ENCODE measurements around the gene GABRB2.

The GABRB2 gene

DNA sequence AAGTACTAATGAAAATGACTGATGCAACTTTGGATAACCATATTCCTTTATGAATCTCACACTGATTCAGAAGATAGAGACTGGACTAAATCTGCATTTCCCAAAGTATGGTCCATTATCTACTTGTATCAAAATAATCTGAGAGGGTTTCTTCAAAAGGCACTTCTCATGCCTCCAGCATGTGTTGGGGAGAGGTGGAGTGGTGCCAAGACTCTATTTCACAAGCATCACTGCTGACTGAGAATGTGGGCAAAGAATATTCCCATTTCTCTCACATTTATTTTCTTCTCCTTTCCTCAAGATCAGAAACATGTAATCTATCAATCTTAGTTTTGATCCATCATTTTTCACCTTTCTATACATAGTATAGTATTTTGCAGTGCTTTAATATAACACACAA lies 135.4 kb downstream of the GABRB2 start:
- no peak overlapping the region for H3K4me2 ChIP-seq (ENCODE audit: low read depth, low read length, poor library complexity, severe bottlenecking)
- no peak for TF ChIP-seq EZH2phosphoT487 (conservative IDR thresholded peaks at IDR 0.05; ENCODE audit: low read length)
- TF ChIP-seq, protein P1, sequence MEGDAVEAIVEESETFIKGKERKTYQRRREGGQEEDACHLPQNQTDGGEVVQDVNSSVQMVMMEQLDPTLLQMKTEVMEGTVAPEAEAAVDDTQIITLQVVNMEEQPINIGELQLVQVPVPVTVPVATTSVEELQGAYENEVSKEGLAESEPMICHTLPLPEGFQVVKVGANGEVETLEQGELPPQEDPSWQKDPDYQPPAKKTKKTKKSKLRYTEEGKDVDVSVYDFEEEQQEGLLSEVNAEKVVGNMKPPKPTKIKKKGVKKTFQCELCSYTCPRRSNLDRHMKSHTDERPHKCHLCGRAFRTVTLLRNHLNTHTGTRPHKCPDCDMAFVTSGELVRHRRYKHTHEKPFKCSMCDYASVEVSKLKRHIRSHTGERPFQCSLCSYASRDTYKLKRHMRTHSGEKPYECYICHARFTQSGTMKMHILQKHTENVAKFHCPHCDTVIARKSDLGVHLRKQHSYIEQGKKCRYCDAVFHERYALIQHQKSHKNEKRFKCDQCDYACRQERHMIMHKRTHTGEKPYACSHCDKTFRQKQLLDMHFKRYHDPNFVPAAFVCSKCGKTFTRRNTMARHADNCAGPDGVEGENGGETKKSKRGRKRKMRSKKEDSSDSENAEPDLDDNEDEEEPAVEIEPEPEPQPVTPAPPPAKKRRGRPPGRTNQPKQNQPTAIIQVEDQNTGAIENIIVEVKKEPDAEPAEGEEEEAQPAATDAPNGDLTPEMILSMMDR (IDR thresholded peaks at IDR 0.05; ENCODE audit: insufficient read depth, low read length, poor library complexity, severe bottlenecking) = no peak
- no peak overlapping the region for H3K4me3 ChIP-seq (ENCODE audit: insufficient read depth, low read length, poor library complexity, severe bottlenecking)

DNA sequence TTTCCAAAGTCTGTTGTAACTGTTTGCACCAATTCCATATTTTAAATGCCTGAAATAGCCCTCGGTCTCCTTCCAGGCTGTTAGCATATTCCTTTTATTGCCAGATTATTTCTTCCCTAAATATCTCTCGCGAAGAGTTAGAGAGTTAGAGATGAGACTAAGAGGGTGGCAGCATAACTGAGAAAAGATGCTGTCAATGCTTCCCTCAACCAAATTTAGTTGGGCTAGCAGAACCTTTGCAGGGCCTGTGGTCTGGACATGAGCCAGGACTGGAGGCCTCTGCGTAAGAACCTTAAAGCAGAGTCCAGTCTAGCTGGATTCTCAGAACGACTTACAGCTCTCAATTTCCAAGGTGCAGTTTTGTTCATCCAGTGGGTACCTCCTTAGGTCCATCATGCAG lies 135.9 kb downstream of the GABRB2 start:
- TF ChIP-seq, protein P1 (IDR thresholded peaks at IDR 0.05; ENCODE audit: insufficient read depth, low read length, poor library complexity, severe bottlenecking) = no peak
- TF ChIP-seq EZH2phosphoT487 (conservative IDR thresholded peaks at IDR 0.05; ENCODE audit: low read length) = no peak
- Histone ChIP-seq H3K9me2 (replicated peaks; ENCODE audit: insufficient read depth, low read length) (no peaks in the 10 kb centered on the region), H3K36me3 (ENCODE audit: low read length) (no peaks in the 10 kb centered on the region), H3K4me3 (ENCODE audit: insufficient read depth, low read length, poor library complexity, severe bottlenecking) (no peak overlapping the region), H3K27me3 (ENCODE audit: low read length) (no peaks in the 10 kb centered on the region), H3F3A (ENCODE audit: insufficient read depth) (no peaks in the 10 kb centered on the region), H3K4me2 (ENCODE audit: low read depth, low read length, poor library complexity, severe bottlenecking) (no peak overlapping the region), H3K79me2 (ENCODE audit: insufficient read depth, low read length) (no peaks in the 10 kb centered on the region), H2AFZ (ENCODE audit: low read depth, low read length, severe bottlenecking) (no peak overlapping the region), H3K9ac (ENCODE audit: low read length) (no peak overlapping the region), H4K20me1 (ENCODE audit: low read depth, low read length) (no peaks in the 10 kb centered on the region), H3K27ac (ENCODE audit: low read depth, low read length) (no peak overlapping the region), H3K9me3 (ENCODE audit: insufficient read depth, low read length) (no peaks in the 10 kb centered on the region)

More for the DNA sequence above, 135.4 kb downstream of the GABRB2 start:
- H2AFZ ChIP-seq (ENCODE audit: low read depth, low read length, severe bottlenecking) = no peak overlapping the region
- H3K79me2 ChIP-seq (ENCODE audit: insufficient read depth, low read length) = no peaks in the 10 kb centered on the region
- no peak overlapping the region for H3K27ac ChIP-seq (ENCODE audit: low read depth, low read length)
- H3K27me3 ChIP-seq (ENCODE audit: low read length) = no peaks in the 10 kb centered on the region
- no peaks in the 10 kb centered on the region for H4K20me1 ChIP-seq (ENCODE audit: low read depth, low read length)
- no peaks in the 10 kb centered on the region for H3K36me3 ChIP-seq (ENCODE audit: low read length)
- H3K9me2 ChIP-seq (replicated peaks; ENCODE audit: insufficient read depth, low read length) = no peaks in the 10 kb centered on the region
- no peak overlapping the region for H3K9ac ChIP-seq (ENCODE audit: low read length)
- no peaks in the 10 kb centered on the region for H3K9me3 ChIP-seq (ENCODE audit: insufficient read depth, low read length)
- H3F3A ChIP-seq (ENCODE audit: insufficient read depth) = no peaks in the 10 kb centered on the region

DNA sequence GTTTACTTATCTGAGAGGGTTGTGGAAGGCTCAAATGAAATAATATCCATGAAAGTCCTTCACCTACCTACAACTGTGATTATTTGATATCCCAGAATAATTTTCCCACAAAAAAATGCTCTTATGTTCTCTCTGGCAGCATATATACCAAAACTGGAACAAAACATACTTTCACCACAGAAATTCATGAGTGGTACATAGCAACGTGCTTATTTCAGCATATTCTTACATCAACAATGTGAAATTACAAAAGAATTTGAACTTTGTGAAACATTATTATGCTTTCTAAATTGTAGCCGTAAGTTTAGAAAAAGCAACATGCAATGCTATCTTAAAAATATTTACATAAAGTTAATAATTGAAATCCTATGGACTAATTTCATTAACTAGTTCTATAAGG lies 137.1 kb downstream of the GABRB2 start:
- no peak for TF ChIP-seq EZH2phosphoT487 (conservative IDR thresholded peaks at IDR 0.05; ENCODE audit: low read length)
- TF ChIP-seq, protein P1 (IDR thresholded peaks at IDR 0.05; ENCODE audit: insufficient read depth, low read length, poor library complexity, severe bottlenecking) = no peak
- no peaks in the 10 kb centered on the region for H4K20me1 ChIP-seq (ENCODE audit: low read depth, low read length)
- H3K27ac ChIP-seq (ENCODE audit: low read depth, low read length) = no peak overlapping the region
- no peaks in the 10 kb centered on the region for H3K9me2 ChIP-seq (replicated peaks; ENCODE audit: insufficient read depth, low read length)
- no peaks in the 10 kb centered on the region for H3F3A ChIP-seq (ENCODE audit: insufficient read depth)
- no peak overlapping the region for H3K9ac ChIP-seq (ENCODE audit: low read length)
- H2AFZ ChIP-seq (ENCODE audit: low read depth, low read length, severe bottlenecking) = no peak overlapping the region
- H3K36me3 ChIP-seq (ENCODE audit: low read length) = no peaks in the 10 kb centered on the region
- H3K27me3 ChIP-seq (ENCODE audit: low read length) = no peaks in the 10 kb centered on the region
- no peak overlapping the region for H3K4me2 ChIP-seq (ENCODE audit: low read depth, low read length, poor library complexity, severe bottlenecking)
- H3K4me3 ChIP-seq (ENCODE audit: insufficient read depth, low read length, poor library complexity, severe bottlenecking) = no peak overlapping the region
- no peaks in the 10 kb centered on the region for H3K9me3 ChIP-seq (ENCODE audit: insufficient read depth, low read length)
- no peaks in the 10 kb centered on the region for H3K79me2 ChIP-seq (ENCODE audit: insufficient read depth, low read length)

All from SU-DHL-6 (cell line).